ENCODE data around the gene NIPAL3.
"Not testable (repeated sequence)": the region's sequence is repeated elsewhere in the genome, so short reads cannot be mapped to it uniquely, and the experiment has no call there.

The NIPAL3 gene

GRCh38 chr1:24462128-24462527, 46.5 kb downstream of the NIPAL3 start:
- DNase-seq (ENCODE audit: low read depth): not testable (repeated sequence)

DNA sequence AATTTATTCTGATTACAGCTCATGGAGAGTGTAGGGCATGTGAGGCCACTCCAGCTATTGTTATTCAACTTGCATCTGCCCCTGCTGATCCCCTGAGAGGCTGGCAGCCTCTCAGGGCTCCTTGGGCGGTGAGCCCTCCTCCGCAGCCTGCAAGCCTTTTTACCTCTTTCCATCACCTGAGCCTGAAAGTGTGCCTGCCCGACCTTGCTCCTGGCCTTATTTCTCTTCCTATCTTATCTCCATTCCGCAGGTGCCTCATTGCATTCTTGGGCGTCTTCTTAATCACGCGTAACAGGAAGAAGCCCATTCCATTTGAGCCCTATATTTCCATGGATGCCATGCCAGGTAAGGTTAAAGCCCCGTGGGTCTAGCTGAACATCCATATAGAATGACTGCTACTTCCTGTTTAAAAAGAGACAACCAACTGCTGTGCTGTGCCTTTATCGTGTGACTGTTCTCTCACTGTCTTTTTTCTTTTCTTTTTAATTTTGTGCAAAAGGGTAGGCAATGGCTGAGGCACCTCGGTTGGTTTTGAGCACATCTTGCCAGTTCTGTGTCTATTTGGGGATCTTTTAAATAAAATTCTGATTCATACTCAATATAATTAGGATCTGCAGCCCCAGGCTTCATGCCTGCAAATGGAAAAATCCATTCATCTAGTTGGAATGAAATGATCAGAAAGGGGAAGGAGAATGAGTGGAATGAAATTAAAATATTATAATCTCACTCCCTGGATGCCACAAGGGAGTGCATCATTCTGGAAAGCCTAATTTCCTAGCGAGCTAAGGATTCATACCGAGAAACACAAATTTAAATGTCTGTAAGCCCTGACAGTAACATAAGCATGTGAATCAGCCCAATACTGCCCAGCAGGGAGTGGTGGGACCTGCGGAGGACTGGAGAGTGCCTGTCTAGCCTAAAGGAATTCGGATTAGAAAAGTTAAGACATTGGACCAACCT, 48.5 kb downstream of the NIPAL3 start:
- DNase-seq (ENCODE audit: low read depth): no peak

DNA sequence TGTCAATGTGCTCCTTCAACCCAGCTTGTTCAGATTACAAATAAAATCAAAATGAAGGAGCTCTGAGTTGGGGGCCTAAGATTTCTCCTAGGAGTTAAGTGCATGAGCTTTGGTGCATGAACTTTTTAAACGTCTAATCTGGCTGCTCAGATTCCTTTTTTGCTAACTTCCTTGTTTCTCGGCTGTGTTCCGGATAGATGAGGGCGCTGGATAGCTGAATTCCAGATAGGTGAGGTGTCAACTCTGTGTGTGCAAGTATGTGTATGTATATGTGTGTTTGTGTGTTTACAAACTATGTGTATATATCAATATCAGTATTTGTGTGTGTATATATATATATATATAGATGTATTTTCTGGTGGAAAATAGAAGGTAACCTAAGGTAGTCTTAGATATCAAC, 49.5 kb downstream of the NIPAL3 start:
- DNase-seq (ENCODE audit: low read depth): no peak

DNA sequence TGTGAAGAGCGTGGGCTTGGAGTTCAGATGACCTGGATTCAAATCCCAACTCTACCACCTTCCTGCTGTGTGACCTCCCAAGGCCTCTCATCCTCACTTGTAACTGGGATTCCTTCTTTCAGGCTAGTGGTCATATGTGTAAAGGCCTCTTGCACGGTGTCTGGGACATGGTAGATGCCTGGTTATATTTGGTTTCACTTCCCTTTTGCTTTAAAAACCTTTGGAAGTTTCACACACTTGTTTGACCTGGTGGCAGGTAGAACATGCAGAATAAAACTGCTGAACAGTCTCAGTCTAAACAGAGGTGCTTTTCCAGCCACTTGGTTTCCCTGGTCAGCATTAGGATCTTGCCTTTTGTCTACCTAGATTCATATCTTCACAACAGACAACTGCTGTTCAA, 50.0 kb downstream of the NIPAL3 start:
- DNase-seq (ENCODE audit: low read depth): no peak

GRCh38 chr1:24468685-24469316, 53.2 kb downstream of the NIPAL3 start:
- DNase-seq (ENCODE audit: low read depth): no peak

- DNase-seq (ENCODE audit: low read depth): no peak
These were observed 55.0 kb downstream of the NIPAL3 start for GRCh38 chr1:24470592-24470991.

GRCh38 chr1:24472527-24473251, 57.1 kb downstream of the NIPAL3 start:
- DNase-seq (ENCODE audit: low read depth): no peak

GRCh38 chr1:24474193-24474592, 58.6 kb downstream of the NIPAL3 start:
- no peak for DNase-seq (ENCODE audit: low read depth)

GRCh38 chr1:24475700-24476099, 60.1 kb downstream of the NIPAL3 start:
- no peak for DNase-seq (ENCODE audit: low read depth)

- no peak for DNase-seq (ENCODE audit: low read depth)
These were observed 61.0 kb downstream of the NIPAL3 start for GRCh38 chr1:24476571-24476970.

- no peak for DNase-seq (ENCODE audit: low read depth)
These were observed 61.7 kb downstream of the NIPAL3 start for GRCh38 chr1:24477309-24477708.

DNA sequence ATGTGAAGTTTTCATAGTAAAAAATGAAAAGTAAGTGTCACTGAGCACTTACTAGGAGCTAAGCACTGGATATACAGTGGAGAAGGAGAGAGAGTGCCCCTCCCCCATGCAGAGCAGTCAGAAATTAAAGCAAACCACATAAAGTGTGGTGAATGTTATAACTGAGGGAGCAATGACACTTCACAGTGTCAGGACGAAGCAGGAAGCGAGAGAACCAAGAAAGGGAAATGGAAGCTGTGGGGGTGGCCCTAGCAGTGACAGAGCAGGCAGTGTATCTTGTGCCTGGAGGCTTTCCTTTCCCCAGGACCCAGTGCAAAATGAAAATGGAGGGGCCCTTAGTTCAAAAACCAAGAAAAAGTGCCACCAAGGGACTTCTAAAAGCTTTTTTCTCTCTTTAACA, 65.5 kb downstream of the NIPAL3 start:
- no peak for DNase-seq (ENCODE audit: low read depth)

DNA sequence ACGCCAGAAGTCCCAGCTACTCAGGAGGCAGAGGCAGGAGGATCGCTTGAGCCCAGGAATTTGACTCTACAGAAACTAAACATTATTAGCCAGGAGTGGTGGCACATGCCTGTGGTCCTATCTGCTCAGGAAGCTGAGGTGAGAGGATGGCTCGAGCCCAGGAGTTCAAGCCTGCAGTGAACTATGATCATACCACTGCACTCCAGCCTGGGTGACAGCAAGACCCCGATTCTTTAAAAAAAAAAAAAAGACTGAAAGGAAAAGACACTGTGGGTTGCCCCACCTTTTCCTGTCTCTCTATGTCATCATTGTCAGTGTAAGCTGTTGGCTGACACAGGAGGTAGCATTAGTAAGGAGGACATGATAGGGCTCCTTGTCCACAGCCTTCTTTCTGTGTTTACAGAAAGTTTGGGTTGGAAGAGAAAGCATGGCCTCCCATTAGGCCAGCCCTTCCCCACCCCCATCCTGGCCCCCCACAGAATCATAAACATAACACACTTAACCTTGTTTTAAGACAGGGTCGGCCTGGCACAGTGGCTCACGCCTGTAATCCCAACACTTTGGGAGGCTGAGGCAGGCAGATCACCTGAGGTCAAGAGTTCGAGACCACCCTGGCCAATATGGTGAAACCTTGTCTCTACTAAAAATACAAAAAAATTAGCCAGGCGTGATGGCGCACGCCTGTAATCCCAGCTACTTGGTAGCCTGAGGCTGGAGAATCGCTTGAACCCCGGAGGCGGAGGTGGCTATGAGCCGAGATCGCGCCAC, 66.4 kb downstream of the NIPAL3 start:
- DNase-seq (ENCODE audit: low read depth): no peak

DNA sequence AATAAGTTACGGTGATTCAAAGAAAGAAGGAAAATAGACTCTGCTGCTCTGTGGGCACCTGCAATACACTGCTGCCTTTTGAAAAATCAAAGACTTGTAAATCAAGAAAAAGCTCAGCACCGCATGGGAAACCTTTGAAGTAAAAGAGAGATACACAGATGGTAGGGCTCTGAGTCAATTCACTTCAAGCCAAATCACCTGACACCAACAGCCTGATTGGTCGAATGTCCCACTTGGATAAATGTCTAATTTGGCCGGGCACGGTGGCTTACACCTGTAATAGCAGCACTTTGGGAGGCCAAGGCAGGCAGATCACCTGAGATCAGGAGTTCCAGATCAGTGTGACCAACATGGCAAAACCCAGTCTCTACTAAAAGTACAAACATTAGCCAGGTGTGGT, 67.8 kb downstream of the NIPAL3 start:
- DNase-seq (ENCODE audit: low read depth): no peak

- DNase-seq (ENCODE audit: low read depth): no peak
These were observed 68.6 kb downstream of the NIPAL3 start for GRCh38 chr1:24484199-24484598.

- DNase-seq (ENCODE audit: low read depth): peak; percentile 16
These were observed 70.9 kb downstream of the NIPAL3 start for GRCh38 chr1:24486331-24487065.

- DNase-seq (ENCODE audit: low read depth): no peak
These were observed 71.9 kb downstream of the NIPAL3 start for GRCh38 chr1:24487455-24487854.

GRCh38 chr1:24488159-24488558, 72.6 kb downstream of the NIPAL3 start:
- not testable (repeated sequence) for DNase-seq (ENCODE audit: low read depth)

- DNase-seq (ENCODE audit: low read depth): no peak
These were observed 74.1 kb downstream of the NIPAL3 start for GRCh38 chr1:24489674-24490073.

- DNase-seq (ENCODE audit: low read depth): no peak
These were observed 74.6 kb downstream of the NIPAL3 start for GRCh38 chr1:24490101-24490781.
